NCI-H748 (cell line): ENCODE data around the gene PITPNM3.

Source experiments
- DNase-seq: peaks from one replicate; lab custom pipeline; 2025; ENCODE audit not compliant: unreplicated experiment; lab: John Stamatoyannopoulos, UW

The PITPNM3 gene

DNA sequence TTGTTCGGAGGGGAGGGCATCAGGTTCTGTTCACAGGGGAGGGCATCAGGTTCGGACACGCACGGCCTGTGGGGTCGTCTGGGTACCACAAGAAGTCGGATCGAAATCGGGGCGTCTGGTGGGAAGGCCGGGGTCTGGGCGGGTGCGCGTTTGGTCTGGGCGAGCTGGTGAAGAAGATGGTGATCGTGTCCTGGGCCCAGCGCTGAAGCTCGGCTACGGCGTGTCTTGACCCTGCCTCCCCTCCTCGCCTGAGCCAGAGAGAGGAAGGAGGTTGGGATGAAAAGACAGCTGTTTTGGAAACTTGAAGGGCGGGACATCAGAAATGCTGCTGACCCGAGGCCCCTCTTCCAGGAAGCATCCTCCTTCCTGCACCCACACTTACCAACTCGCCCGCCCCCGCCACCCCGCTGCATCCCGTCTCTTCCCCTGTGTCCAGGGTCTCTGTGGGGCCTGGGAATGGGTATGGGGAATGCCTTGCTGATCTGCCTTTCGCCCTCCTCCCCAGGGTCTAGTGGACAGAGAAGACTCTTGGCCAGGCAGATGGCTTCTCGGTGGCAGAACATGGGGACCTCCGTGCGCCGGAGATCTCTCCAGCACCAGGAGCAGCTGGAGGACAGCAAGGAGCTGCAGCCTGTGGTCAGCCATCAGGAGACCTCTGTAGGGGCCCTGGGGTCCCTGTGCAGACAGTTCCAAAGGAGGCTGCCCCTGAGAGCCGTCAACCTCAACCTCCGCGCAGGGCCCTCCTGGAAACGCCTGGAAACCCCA, 111.6 kb downstream of the PITPNM3 start:
- no peak for DNase-seq

DNA sequence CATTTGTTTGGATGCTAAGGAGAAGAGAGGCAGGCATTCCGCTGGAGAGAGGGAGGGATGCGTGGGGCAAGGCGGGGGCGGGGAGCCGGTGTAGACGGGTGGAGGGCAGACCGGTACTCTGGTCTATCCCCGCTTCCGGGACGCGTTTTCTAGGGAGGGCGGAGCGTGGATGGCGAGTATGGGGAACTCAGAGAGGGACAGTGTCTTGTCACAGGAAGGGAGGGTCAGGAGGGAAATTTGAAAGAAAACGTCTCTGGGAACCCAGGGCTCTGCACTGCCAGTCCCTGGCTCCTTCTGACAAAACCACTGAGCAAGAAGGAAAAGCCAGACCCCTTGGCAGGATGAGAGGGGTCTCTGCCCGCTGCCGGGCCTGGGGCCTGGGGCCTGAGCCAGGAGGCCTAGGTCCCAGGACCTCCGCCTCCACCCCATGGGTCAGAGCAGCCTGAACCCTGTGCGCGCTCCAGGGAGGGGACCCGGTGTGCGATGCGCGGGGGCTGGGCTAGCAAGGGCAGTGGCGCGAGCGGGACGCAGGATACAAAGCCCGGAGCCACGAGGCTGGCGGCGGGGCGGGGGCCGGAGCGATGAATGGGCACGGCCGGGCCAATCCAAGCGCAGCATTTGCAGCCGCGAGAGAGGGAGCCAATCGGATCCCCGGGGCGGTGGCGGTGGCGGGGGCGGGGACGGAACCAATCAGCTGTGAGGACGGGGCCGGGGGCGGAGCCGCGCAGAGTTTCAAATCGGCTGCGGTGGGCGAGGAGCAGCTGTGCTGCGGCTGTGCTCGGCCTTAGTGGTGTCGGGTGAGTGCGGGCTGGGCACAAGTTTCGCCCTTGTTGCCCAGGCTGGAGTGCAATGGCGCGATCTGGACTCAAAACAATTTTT, 112.4 kb downstream of the PITPNM3 start, which contains the start of gene PIMREG:
Gene PIMREG (plus strand): TSS at position 764 of the 879 bp plus-strand sequence. CDS start 656 bp downstream, outside the sequence.
- peak; percentile 99 for DNase-seq

GRCh38 chr17:6442775-6443174, 113.6 kb downstream of the PITPNM3 start:
- no peak for DNase-seq

DNA sequence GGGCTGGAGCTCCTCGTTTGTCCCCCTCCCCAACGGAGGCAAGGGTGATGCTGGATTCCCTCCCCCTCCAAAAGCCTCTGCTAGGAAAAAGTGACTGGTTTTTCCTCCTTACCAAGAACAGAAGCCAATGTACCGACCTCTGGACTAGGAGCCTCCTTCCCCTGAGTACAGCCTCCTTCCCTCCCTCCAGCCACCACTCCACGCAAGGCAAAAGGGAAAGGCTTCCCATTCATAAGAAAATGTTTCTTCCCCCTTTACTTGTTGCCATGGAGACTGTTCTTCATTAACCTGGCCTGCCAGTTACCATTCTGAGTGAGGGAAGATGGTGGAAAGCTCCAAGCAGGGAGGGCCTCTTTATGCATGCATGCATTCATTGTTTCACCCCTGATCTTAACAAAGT, 116.4 kb downstream of the PITPNM3 start:
- DNase-seq, result peak; percentile 33

DNA sequence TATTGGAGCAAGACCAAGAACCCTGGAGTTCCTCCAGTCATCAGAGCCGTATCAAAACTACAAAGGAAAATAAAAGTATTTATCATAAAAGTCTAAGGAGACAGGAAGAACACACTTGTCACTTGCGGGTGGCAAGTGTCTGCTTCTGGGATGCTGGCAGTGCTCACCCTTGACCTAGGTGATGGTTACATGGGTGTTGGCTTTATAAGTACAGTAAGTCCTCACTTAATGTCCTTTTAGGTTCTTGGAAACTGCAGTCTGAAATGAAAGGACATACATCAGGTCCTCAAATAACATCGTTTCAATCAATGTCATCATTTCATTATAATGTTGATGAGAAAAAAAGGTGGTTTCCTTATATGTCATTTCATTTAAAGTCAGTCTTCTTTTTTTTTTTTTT, 118.4 kb downstream of the PITPNM3 start:
- DNase-seq, result no peak

- DNase-seq, result peak; percentile 91
These were observed 118.9 kb downstream of the PITPNM3 start for GRCh38 chr17:6437466-6437865.

DNA sequence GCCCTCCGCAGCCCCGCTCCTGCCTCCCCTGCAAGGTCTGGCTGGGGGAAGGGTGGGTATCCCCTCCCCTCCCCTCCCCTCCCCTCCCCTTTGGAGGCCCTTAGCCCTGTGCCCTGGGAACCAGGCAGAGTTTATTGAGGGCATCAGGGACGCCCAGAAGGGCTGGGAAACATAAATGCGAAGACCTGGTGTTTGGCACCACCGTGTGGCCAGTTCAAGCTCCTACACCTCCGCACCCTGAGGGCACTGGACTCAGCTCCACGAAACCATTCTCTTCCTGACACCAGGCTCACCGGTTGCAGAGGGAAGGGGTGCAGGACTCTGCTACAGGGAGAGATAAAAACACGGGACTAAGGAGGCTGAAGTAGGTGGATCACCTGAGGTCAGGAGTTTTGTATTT, 120.4 kb downstream of the PITPNM3 start:
- peak; percentile 81 for DNase-seq

GRCh38 chr17:6435051-6435450, 121.3 kb downstream of the PITPNM3 start, which contains the start of gene AIPL1:
Gene AIPL1 (minus strand): TSS chr17:6435121. CDS start chr17:6435104, 17 bp downstream.
- no peak for DNase-seq

DNA sequence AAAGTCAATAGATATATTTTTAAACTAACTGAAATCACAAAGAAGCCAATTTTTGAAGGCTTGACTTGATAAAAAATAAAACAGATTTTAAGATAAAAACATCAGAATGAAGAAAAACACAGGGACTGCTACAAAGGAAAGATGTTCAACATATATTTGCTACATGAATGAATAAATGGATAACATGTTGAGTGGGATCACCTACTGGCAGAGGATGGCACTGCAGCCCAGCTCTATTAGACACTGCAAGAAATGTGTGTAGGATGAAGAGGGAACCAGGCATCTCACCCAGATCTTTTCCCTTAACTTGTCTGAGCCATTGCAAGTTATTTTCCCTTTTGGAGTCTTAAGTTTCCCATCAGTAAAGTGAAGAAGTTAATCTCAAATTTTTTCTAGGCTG, 125.6 kb downstream of the PITPNM3 start:
- DNase-seq, result no peak

GRCh38 chr17:6429266-6429665, 127.1 kb downstream of the PITPNM3 start:
- no peak for DNase-seq

- no peak for DNase-seq
These were observed 128.0 kb downstream of the PITPNM3 start for GRCh38 chr17:6428207-6428965.

DNA sequence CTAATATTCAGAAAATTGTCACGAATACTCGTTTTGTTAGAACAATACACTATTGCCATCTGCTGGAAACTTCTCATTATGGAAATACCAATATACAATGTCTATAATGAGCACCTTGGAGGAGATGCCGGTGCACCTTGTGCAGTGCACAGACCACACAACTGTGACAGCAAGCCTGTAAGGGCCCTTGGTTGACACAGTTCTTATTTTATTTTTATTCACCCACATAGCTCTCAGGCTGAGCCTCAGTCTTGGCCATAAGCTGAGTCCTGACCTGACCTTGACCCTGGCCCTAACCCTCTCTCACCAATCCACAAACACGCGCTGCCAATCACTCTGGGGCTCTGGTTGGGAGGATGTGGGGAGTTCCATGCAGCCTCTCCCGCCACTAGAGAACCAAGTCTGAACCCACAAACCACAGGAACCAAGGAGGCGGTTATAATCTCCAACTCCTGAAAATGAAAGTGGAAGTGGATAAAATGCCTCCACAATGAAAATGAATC, 129.0 kb downstream of the PITPNM3 start:
- no peak for DNase-seq

DNA sequence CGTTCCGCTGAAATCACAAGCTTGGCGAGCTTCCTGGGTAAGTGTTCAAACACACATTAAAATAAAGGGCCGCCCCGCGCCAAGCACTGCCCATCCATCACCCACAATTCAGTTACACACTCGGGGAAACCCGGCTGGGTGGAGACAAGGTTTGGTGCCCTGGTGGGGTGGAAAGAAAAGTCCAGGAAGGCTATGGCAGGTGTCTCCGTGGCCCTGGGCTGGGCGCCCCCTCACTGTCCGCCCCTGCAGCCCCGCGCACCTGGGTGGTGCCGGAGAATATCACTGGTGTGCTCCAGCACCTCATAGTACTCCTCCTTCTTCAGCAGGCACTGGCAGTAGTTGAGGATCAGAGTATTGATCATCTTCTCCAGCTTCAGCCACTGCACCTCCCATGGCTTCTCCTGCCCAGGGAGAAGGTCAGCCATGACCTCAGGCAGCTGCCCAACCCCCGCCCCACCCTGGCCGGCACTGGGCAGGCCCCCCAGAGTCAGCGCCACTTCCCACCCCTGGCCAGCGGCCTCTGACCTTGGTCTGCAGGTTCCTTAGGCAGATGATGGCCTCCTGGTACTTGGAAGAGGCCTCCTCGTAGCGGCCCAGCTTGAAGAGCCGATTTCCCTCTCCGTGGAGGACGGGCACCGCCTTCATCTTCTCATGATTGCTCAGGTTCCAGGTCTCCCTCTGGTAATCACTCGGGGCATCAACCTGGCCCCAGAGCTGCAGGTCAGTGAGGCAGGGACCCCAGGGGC, 129.8 kb downstream of the PITPNM3 start:
- DNase-seq, result no peak

DNA sequence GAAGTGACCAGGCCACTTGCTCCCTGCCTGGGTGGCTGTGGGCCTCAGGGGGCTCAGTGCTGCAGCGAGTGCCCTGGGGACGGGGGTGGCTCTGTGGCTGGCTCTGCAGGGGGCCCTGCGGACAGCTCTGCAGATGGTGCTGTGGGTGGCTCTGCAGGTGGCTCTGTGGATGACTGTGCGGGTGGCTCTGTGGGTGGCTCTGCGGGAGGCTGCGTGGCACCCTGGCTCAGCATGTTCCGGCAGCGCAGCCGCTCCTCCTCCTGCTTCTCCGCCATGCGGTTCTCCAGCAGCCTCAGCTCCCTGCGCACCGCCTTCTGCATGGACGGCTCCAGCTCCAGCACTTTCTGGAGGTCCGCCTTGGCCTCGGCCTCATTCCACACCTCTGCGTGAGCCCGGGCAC, 130.9 kb downstream of the PITPNM3 start:
- DNase-seq, result no peak

GRCh38 chr17:6423931-6424330, 132.4 kb downstream of the PITPNM3 start:
- no peak for DNase-seq

DNA sequence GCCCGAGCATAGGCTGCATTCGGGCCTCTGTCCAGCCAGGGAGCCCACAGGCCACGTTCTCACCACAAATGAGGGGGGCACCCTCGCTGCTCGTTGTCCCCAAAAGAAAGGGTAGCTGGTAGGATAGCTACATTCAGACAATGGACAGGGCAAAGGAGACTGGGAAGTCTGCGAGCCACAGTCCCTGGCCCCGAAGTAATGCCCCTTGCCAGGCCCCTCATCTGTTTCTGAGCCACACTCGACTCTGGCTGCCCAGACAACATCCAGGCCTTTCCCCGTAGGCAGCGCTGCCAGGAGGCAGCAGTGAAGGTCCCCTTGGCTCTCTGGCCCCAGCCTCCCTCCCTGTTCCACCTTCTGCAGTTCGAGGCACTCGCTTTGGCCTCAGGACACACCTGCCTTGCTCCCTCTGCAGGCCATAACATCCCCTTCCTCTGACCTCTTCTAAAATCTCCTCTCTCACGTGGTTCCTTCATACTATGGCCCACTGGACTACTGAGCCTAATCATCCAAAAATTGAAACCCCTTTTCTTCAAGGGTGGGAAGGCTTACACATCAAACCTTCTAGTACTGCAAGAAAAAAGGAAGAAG, 133.6 kb downstream of the PITPNM3 start:
- no peak for DNase-seq

DNA sequence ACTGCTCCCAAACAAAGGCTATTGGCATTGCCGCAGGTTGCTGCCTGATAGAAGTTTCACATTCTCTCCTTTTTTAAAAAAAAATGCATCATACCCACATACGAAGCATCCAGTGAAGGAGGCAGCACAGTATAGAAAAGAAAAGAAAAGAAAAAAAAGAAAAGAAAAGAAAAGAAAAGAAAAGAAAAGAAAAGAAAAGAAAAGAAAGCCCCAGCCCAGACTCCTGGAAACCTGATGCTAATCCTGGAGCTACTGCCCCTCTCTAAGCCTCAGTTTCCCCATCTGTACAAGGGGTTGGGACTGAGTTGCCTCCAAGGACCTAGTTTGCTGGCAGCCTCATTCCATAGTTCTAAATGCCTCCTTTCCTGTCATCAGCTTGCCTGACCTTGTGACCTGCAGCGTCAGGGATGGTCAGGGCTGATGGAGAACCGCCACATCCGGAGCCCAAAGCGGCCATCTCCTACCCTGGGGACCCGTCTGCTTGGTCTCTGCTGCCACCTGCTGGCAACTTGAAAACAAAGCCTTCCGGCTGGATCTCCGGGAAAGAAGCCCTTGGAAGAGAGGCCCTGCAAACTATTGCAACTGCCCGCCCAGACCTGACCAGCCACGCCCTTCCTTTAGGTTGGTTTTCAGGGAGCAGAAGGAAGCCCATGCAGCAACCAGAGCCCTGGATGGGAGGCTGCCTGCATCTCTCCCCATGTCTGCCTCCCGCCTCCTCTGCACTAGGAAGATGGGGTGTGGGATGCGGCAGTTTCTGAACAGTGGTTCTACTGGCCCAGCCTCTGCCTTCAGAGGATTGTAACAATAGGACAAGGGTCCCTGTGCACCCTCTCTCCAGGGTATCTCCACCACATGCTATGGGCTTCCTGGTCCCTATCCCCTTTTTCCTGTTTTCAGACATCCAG, 134.4 kb downstream of the PITPNM3 start:
- DNase-seq, result peak; percentile 88

DNA sequence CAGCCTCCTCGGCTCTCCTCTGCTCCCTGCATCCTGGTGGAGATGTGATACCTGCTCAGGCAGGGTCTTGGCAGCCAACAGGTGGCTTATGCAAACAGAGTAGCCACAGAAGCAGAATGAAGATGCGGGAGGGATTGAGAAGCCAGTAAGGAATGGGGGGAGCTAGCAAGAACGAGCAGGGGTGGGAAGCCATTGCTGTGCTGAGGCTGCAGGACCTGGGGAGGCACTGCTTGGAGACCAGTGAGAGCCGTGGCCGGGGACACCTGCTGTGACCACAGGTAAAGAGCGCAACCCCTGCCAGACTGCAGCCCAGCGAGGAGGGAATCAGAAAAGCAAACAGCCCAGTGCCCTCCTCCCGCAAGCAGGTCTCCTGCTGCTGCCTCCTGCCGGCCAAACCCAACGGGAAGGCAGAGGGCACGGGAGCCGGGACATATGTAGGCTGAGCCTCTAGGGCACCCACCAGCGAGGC, 136.1 kb downstream of the PITPNM3 start:
- DNase-seq, result peak; percentile 56

GRCh38 chr17:6415616-6416015, 140.7 kb downstream of the PITPNM3 start:
- DNase-seq, result no peak
